SKM-1 (cell line): Measurements from ENCODE around the gene ZDHHC14.
"Not testable (repeated sequence)": the region's sequence is repeated elsewhere in the genome, so short reads cannot be mapped to it uniquely, and the experiment has no call there.

Experiments used
- DNase-seq: peaks from one replicate; lab custom pipeline; 2025; ENCODE audit not compliant: unreplicated experiment; lab: John Stamatoyannopoulos, UW

Gene ZDHHC14

DNA sequence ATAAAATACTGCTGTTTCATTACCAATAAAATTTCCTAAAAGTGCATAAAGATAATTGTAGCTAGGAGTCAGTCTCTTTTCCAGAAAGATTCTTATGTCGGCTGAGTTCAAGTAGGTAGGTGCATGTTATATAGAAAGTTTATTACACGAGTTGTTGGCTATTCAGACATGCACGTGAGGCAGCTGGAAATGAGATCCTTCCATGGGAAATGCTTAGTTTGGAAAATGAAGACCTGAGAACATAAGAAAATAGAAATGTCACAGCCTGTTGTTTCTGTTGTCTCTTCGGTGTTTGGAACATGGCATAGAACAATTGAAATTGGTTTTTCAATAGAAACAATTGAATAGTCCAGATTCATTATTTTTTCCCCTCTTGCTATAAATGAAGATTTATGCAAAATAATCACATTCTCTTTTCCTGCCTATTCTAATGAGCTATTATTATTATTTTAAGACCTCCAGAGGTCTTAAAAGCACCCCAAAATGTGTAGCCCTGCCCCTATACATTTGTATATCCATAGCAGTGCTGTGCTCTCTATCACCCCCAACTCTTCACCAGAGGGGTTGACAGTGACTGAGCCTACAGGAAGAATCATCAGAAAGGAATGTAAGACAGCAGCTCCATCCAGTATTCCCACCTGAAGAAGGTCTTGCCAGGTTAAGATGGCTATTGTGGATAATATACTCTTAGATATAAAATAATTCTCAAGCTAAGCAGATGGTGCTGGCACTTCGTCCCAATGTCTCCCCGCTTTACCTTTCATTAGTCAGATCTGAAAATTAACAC is 82.2 kb downstream of the ZDHHC14 start:
- DNase-seq, result no peak

DNA sequence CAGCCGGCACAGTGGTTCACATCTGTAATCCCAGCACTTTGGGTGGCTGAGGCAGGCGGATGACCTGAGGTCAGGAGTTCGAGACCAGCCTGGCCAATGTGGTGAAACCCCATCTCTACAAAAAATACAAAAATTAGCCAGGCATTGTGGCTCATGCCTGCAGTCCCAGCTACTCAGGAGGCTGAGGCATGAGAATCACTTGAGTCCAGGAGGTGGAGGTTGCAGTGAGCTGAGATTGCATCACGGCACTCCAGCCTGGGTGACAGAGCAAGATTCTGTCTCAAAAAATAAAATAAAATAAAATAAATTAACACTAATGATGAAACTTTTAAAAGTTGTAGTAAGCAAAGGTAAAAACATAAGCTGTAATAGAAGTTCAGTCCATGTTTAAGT is 82.7 kb downstream of the ZDHHC14 start:
- not testable (repeated sequence) for DNase-seq

DNA sequence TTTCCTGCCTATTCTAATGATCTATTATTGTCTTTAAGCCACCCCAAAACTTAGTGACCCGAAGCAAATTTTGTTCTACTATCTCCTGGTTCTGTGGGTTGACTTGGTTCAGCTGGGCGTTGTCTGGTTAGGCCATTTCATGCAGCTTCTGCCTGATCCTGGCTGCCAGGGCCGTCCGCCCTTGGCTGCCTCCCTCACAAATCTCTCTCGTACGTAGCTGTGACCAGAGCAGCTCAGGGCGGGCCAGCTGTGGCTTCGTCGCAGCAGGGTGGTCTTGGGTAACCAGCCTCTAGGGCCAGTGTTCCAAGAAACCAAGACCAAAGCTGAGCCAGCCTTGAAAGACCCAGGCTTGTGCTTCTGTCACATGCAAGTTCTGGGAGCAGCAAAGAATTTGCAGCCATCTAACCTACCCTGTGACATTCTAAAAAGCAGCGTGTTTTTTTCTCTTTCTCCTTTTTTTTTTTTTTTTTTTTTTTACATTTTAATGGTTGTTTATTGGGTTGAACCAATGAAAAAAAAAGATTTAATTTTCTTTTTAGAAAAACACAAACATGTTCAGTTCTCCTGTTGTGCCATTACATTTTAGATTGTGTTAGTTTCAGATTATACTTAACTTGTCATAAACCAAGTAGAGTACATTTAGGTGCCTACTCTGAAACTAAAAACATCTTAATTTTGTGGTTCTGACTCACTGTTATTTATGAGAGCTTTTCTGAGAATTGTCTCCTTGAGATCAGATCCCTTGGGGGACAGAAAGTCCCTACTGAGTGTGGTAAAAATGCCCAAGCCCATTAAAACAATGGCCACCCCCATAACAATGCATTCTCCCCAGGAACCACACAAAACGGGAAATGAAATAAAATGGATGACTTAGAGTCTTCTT is 83.9 kb downstream of the ZDHHC14 start:
- no peak for DNase-seq

DNA sequence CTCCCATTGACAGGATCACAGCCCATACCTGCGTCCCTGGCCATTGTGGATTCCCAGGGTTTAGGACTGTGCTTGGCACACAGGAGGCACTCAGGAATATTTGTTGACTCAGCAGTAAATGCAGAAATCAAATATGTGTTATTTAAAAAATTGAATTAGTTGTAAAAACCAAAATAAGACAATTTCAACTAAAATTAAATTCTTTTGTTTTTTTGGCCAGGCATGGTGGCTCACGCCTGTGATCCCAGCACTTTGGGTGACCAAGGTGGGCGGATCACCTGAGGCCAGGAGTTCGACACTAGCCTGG is 85.3 kb downstream of the ZDHHC14 start:
- DNase-seq, result no peak

DNA sequence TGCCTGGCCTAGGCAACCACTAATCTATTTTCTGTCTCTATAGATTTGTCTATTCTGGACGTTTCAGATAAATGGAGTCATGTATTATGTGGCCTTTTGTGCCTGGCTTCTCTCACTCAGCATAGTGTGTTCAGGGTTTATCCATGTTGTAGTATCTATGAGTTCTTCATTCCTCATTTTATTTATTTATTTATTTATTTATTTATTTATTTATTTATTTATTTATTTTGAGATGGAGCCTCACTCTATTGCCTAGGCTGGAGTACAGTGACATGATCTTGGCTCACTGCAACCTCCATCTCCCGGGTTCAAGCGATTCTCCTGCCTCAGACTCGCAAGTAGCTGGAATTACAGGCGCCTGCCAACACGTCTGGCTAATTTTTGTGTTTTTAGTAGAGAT is 86.3 kb downstream of the ZDHHC14 start:
- not testable (repeated sequence) for DNase-seq

DNA sequence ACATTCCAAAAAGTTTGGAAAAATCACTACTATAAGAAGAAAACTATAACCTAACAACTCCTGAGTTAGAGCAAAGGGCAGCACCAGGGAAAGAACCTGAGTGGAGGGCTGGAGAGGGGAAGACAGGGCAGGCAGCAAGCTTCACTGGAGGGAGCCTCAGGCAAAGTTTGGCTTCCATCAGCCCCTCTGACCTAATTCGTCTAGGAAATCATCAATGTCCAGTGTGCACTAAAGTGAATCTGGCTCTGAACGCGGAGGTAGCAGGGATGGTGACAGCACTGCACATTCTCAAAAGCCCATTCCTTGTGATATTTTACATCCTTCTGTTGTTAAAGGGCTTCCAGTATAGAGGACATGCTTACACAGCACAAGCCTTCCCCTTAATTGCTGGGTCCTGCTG is 87.1 kb downstream of the ZDHHC14 start:
- no peak for DNase-seq

DNA sequence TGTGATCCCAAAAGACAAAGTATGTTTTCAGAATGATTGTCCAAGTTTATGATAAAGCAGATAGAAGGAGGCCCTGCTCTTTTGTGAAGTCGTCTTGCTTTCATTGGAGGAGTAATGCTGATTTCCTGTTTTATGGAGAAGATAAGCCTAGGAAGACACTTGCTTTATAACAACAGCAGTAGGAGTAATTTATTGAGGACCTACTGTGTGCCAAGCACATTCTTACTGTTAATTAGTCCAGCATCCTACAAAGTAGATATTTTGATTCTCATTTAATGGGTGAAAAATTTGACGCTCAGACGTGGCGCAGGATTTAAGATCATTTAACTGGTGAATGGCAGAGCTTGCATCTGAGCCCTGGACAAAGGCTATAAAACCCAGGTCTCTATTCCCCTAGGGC is 87.6 kb downstream of the ZDHHC14 start:
- DNase-seq, result no peak

DNA sequence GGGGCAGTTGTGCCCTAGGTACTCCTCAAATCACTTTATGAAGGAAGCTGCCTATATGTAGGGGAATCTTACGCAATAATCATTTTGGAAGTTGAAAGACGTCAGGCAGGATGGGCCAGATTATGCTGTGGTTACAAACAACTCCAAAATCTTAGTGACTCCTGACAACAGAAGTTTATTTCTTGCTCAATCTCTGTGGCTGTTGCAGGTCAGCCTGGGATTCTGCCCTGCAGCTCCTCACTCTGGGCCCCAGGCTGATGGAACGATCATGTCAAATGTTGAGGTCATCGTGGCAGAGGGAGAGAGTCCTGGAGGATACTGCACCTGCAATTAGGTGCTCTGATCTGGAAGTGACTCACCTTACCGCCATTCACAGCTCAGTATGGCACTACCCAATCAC is 88.4 kb downstream of the ZDHHC14 start:
- DNase-seq, result no peak

DNA sequence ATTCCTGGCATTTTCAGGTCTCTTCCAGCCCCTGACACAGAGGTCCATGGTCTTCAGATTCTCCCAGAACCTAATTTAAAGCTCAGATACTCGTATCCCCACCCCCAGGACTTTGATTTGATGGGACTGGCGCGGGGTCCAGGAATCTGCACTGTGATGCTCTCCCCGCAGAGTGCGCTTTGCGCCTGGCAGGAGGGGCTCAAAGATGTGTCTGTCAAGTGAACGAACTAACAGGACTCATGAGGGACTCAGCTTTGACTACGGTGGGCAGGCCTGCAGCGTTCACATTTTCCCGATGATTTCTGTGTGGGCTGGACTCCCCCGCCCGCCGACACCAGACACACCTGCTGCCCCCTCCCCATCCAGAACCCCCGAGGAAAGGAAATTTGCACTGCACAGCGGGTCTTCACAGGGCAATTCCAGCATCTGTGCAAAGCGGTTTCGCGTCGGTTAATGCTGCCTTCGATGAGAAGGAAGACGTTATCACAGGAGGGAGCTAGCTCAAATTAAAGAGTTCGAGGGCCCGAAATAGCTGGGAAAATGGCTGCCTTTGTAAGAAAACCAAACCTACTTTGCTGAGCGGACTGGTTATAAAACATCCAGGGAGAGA is 90.2 kb downstream of the ZDHHC14 start:
- no peak for DNase-seq

DNA sequence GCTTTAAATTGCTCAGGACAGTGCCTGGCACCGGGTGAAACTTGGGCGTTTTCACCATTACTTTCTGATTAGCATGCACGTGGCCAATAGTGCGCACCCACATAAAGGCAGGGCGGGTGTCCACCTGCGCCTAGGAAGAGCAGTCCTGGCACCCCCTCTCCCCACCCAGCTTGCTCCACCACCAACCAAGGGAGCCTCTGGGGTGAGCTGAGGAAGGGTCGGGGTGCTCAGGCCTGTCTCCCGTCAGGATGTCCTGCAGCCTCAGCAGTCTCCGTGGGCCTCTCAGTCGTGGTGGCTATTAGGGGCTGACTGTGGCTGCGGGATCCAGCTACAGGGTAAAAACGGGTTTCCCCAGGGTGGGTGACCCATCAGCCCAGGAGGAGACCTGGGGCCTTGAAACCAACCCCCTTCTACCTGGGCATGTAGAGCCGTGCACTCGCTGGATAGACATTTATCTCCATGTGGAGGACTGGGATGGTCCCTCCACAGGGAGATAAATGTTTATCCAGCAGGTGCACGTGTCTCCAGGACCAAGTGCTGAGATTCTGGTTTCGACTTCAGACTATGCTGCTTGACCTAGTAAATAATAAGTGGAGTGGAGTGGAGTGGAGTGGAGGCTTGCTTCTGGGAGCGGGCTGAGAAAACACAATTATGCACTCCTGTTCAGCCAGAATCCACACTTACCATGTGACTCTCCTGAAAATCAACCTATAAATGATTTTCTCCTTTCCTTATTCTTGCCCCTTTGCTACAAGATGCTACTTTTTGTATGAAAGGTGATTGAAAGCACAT is 91.1 kb downstream of the ZDHHC14 start:
- DNase-seq, result no peak

DNA sequence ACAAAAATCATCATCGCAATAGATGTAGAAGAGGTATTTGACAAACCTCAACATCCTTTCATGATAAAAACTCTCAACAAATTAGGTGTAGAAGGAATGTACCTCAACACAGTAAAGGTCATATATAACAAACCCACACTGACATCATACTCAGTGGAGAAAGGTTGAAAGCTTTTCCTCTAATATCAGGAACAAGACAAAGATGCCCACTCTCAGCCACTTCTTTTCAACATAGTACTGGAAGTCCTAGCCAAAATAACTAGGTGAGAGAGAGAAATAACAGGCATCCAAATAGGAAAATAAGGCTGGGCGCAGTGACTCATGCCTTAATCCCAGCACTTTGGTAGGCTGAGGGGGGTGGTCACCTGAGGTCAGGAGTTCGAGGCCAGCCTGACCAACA is 95.8 kb downstream of the ZDHHC14 start:
- DNase-seq, result no peak

DNA sequence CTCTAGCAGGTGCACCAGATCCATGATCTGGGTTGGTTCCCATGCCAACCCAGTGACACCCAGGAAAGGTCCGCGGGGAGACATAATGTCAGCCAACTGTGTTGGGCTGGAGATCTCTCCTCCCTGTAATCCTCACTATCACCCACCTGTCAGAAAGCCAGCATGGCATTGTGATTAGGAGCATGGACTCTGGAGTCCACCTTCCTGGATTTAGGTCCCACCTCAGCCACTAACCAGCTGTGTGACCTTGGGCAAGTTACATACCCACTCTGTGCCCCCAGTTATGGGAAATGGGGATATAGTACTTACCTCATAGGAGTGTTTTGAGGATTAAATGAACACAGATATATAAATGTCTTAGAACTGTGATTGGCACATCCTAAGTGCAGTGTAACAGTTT is 97.9 kb downstream of the ZDHHC14 start:
- no peak for DNase-seq

DNA sequence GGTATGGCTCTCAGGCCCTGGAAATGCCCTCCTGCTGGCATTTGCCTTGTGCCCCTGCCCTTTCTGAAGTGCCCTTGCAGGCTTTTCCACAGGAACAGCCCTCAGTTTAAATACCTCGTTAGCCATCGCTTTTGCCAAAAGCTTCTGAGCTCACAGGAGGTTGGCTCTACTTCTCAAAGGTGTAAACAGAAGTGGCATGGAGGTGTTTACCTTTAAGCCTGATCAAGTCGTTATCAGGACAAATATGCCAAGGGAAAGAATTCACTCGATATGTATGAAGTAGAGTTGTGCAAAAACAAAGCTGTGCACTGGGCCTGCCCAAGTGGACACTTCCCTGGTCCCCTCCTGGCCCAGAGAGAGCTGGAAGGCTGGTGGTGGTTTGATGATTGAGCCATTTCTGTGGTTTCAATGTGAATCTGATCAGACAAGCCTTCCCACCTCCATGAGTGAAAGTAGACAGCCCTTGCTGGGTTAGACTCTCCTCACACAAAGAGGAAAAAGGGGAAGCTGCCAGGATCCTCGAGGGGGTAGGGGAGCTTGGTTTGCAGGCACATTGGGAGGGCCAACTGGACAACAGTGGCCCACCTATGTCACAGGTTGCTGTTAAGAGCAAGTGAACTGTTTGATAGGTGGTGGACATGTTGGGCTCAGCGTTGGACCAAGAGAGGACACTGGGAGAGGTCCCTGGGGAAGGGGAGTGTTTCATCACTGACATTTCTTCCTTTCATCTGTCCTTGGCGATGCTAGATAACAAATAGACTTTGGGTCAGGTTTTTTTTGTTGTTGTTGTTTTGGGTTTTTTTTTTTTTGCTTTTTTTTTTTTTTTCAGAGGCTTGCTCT is 98.7 kb downstream of the ZDHHC14 start:
- peak; percentile 13 for DNase-seq

DNA sequence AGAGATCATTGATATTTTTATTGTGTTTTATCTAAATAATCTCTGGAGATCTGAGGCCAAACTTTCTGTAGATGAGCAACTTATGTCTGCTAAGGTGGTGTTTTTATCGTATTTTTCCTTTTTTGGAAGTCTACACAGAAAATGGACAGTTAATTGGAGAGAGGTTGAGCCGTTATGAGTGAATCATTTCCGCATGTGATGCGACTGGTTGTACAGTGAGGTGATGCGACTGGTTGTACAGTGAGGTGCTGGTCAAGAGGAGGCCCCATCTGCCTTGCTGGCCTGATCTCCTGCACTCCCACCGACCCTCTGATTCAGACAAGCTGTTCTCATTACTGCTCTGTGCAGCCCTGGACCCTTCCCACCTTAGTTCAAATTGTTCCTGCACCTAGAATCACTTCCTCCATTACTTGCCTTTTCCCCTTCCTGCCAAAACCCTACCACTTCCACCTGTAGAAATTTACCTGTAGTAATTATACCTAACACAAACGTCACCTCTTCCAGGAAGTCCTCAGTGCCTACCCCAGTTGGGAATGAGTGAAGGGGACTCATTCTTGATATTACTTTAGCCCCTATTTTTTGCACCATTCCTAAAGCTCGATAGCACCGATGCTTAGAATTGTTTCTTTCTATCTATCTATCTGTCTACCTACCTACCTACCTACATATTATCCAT is 100.3 kb downstream of the ZDHHC14 start:
- no peak for DNase-seq

DNA sequence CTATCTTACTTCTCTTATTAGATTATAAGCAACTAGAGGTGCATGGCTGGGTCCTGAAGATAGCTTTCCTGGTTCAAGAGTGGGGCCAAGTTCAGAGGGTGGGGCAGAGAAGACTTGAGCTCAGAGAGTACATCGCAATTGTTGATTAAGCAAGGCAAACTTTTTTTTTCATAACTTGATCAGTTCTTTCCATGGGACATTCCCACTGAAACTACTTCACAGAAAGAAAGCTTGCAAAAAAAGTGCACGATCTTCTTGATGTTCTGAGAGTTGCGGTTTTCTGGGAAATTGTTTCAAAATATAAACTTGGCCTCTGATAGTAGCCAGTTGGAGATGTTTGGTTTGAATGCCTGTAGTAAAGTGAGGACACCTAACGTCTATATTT is 100.9 kb downstream of the ZDHHC14 start:
- no peak for DNase-seq

DNA sequence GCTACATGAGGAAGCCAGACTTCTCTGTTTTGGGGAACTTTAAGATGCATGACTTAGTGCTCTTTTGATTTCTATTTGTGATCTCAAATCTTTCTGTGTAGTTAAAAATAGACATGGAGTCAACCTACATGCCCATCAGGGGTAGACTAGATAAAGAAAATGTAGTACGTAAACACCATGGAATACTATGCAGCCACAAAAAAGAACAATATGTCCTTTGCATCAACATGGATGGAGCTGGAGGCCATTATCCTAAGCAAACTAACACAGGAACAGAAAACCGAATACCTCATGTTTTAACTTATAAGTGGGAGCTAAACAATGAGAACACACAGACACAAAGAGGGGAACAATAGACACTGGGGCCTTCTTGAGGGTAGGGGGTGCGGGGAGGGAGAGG is 102.8 kb downstream of the ZDHHC14 start:
- DNase-seq, result no peak

DNA sequence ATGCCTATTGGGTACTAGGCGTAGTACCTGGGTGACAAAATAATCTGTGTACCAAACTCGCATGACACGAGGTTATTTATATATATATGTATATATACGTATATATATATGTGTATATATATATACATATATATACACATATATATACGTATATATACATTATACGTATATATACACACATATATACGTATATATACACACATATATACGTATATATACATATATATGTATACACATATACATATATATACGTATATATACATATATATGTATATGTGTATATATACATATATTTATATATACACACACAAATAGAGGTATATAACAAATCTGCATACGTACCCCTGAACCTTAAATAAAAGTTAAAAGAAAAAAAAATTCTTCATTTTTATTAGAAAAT is 103.2 kb downstream of the ZDHHC14 start:
- DNase-seq, result no peak

DNA sequence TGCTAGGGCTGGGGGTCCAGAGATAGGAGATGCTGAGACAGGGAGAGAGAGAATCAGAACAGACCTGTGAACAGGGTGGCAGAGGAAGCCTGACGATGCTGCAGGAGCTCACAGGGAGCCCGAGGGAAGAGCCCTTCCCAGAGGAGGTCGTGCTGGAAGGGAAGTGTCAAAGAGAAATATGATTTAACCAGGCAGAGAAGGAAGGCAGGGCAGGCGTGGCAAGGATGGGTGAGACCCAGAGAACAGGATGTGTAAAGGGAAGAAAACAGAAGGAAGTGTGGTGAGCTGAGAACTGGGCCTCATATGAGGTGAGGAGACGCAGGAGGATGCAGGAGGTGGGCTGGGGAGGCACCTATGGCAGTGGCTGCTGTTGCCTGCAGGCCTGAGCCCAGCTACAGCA is 105.6 kb downstream of the ZDHHC14 start:
- DNase-seq, result no peak

DNA sequence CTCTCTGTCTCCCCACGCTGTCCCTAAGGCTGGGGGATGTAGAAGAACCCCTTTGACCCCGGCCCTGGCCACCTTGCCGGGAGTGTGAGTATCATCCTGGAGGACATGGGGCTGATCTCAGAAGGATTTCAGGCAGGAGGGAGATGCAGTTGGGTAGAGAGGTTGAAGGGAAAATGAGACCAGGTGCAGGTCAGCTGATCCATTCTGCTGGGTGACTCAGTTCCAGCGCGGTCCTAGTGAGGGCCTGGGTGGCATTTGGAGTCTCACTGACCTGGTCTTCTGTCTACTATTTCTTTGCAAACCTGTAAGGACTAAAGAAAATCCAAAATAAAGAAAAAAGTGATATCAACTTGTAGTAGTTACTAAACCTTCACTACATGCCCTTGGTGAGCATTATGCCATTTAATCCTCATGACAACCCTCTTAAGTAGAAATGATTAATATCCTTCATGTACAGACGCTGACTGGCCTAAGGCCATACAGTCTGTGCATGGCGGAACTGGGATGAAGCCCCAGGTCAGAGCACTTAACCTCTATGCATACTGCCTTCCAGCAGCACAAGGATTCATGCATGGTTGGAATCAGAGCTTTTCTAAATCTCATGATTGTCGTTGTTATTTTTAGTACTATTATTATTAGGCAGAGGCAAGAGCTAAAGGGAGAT is 106.3 kb downstream of the ZDHHC14 start:
- DNase-seq, result no peak
